IMR-90 (cell line): ENCODE measurements around the gene TAF11L11.
"Not testable (repeated sequence)": the region's sequence is repeated elsewhere in the genome, so short reads cannot be mapped to it uniquely, and the experiment has no call there.

Experiments
- CTCF ChIP-seq: conservative IDR thresholded peaks from 2 replicates; pipeline ENCODE4 v1.5.1; 2012; ENCODE audit warnings: mild to moderate bottlenecking, low read depth, low read length, improper control_type of control experiment
- POLR2A ChIP-seq: IDR thresholded peaks from 2 replicates; pipeline ENCODE4 v1.6.1; 2012; ENCODE audit warnings: mild to moderate bottlenecking, low read depth, low read length
- RAD21 ChIP-seq: IDR thresholded peaks from 2 replicates; pipeline ENCODE4 v1.6.1; 2012; ENCODE audit warnings: low read length, improper control_type of control experiment
- USF2 ChIP-seq: fragments of 150-350 bp; IDR thresholded peaks from 2 replicates; pipeline ENCODE4 v1.6.1; 2017; ENCODE audit warnings: mild to moderate bottlenecking, antibody characterized with exemption, low read length, low read depth

GRCh38 chr5:17607461-17607860 is 3.5 kb downstream of the TAF11L11 start:
- not testable (repeated sequence) for TF ChIP-seq POLR2A, RAD21, CTCF, USF2
